Endothelial cell of umbilical vein (primary cell): Measurements from ENCODE around the gene SCGB1A1. TPM values are rescaled to one million over a fixed set of nuclear protein-coding genes. Genes with fewer than 3 reads are reported as not detected.

Source experiments
- BruUV-seq: library from RNA; stranded (reverse); fragments of 400-500 nt; replicated peaks from 2 replicates; lab custom pipeline; 2021; lab: Mats Ljungman, UMichigan
- CTCF ChIA-PET: fragments of 300-600, 350-600 bp; sonication (Branson Sonifier 250); formaldehyde crosslinking; loops from one replicate; lab custom pipeline; 2021; ENCODE audit warnings: antibody characterized with exemption, inconsistent platforms; lab: Charles Lee
- POLR2A ChIA-PET: fragments of 300-600, 350-600 bp; sonication (Branson Sonifier 250); formaldehyde crosslinking; loops from one replicate; lab custom pipeline; 2021; ENCODE audit warnings: antibody characterized with exemption, inconsistent platforms; lab: Charles Lee
- DNase-seq: peaks from one replicate; pipeline ENCODE4 v3.0.0-alpha.2; 2011; ENCODE audit warnings: low read depth, low spot score
- FAIRE-seq: peaks from 2 replicates; lab custom pipeline; 2011; peaks lifted over from hg19 to GRCh38; lab: Jason Lieb, UNC
- H2AFZ ChIP-seq: 2 replicates; pipeline ENCODE4 v1.6.0; 2012; ENCODE audit warnings: low read depth, low read length, control low read depth, inconsistent platforms
- H3K27ac ChIP-seq: 2 replicates; pipeline ENCODE4 v1.5.1; 2011; ENCODE audit warnings: low read depth, mild to moderate bottlenecking, control low read depth, low read length, moderate library complexity; ENCODE audit not compliant: insufficient read depth
- H3K27me3 ChIP-seq, 2 experiments: 2 replicates each; pipeline versions ENCODE4 v1.6.0 to v1.6.1; 2011; ENCODE audit warnings: low read length in 2 of 2, mixed read lengths in 1 of 2; ENCODE audit not compliant: control insufficient read depth in 2 of 2, insufficient read depth in 2 of 2
- H3K36me3 ChIP-seq, 2 experiments: 2 replicates in 1 of 2; 3 replicates in 1 of 2; pipeline ENCODE4 v1.5.1; 2011; ENCODE audit warnings: low read length in 2 of 2, mild to moderate bottlenecking in 1 of 2, moderate library complexity in 1 of 2; ENCODE audit not compliant: control insufficient read depth in 2 of 2, insufficient read depth in 2 of 2; ENCODE audit errors: extremely low read depth in 1 of 2
- H3K4me1 ChIP-seq: 3 replicates; pipeline ENCODE4 v1.5.1; 2011; ENCODE audit warnings: mild to moderate bottlenecking, low read length; ENCODE audit not compliant: control insufficient read depth, insufficient read depth; ENCODE audit errors: extremely low read depth
- H3K4me2 ChIP-seq: 2 replicates; pipeline ENCODE4 v1.6.1; 2011; ENCODE audit warnings: low read length, control low read depth, mixed read lengths; ENCODE audit not compliant: insufficient read depth
- H3K4me3 ChIP-seq, 3 experiments: fragments of 200-600 bp in 1 of 3; sonication (generic), shearing (Covaris generic) in 1 of 3; replicated peaks in 1 of 3; 2 replicates each; pipeline ENCODE4 v1.5.1; 2011 to 2016; ENCODE audit warnings: control low read depth in 3 of 3, low read length in 3 of 3, mild to moderate bottlenecking in 2 of 3, inconsistent platforms in 1 of 3, low read depth in 1 of 3, moderate library complexity in 1 of 3; ENCODE audit not compliant: insufficient read depth in 1 of 3
- H3K79me2 ChIP-seq: 2 replicates; pipeline ENCODE4 v1.6.0; 2012; ENCODE audit warnings: low read length, inconsistent platforms; ENCODE audit not compliant: control insufficient read depth, insufficient read depth
- H3K9ac ChIP-seq: replicated peaks from 2 replicates; pipeline ENCODE3; 2011; ENCODE audit warnings: low read length, control low read depth; ENCODE audit not compliant: insufficient read depth; ENCODE audit errors: extremely low read depth
- H3K9me1 ChIP-seq: replicated peaks from 3 replicates; pipeline ENCODE4 v1.6.0; 2011; ENCODE audit warnings: mild to moderate bottlenecking, low read length; ENCODE audit not compliant: control insufficient read depth, insufficient read depth; ENCODE audit errors: extremely low read depth
- H3K9me3 ChIP-seq: replicated peaks from 2 replicates; pipeline ENCODE4 v1.5.1; 2012; ENCODE audit warnings: low read length, inconsistent platforms; ENCODE audit not compliant: control insufficient read depth, insufficient read depth
- H4K20me1 ChIP-seq: replicated peaks from 2 replicates; pipeline ENCODE3; 2011; ENCODE audit warnings: mild to moderate bottlenecking, low read length; ENCODE audit not compliant: control insufficient read depth, insufficient read depth; ENCODE audit errors: extremely low read depth
- EZH2 ChIP-seq: IDR thresholded peaks from 2 replicates; pipeline ENCODE4 v1.6.1; 2012; ENCODE audit warnings: borderline replicate concordance, low read depth, mild to moderate bottlenecking, moderate library complexity, low read length, inconsistent platforms; ENCODE audit not compliant: severe bottlenecking
- FOS ChIP-seq: IDR thresholded peaks from 2 replicates; pipeline ENCODE4 v1.6.1; 2011; ENCODE audit warnings: mild to moderate bottlenecking, low read length, moderate library complexity, borderline replicate concordance; ENCODE audit not compliant: insufficient read depth
- GATA2 ChIP-seq: IDR thresholded peaks from 2 replicates; pipeline ENCODE4 v1.7.0; 2011; ENCODE audit warnings: low read depth, mild to moderate bottlenecking, moderate library complexity, mixed read lengths, low read length; ENCODE audit not compliant: insufficient read length, insufficient read depth
- JUN ChIP-seq: IDR thresholded peaks from 2 replicates; pipeline ENCODE4 v1.6.1; 2011; ENCODE audit warnings: borderline replicate concordance, low read depth; ENCODE audit not compliant: insufficient read length, insufficient read depth
- MYC ChIP-seq: IDR thresholded peaks from one replicate; pipeline ENCODE4 v1.6.1; 2011; ENCODE audit warnings: mild to moderate bottlenecking, low read depth, low read length
- POLR2A ChIP-seq: IDR thresholded peaks from 2 replicates; pipeline ENCODE4 v1.6.1; 2012; ENCODE audit warnings: low read depth, mild to moderate bottlenecking, control low read depth, low read length
- POLR2AphosphoS5 ChIP-seq: IDR thresholded peaks from 2 replicates; pipeline ENCODE4 v1.6.1; 2012; ENCODE audit warnings: low read depth, mild to moderate bottlenecking, control low read depth, low read length, moderate library complexity; ENCODE audit not compliant: insufficient read depth
- dilution Hi-C: fragments of 300-500 bp; cut with MboI; formaldehyde crosslinking; loops from one replicate; pipeline ENCODE4 v1.15.0; 2019; ENCODE audit warnings: low sequenced_read_pairs; ENCODE audit not compliant: extremely low pct_ligation_motif_present
- intact Hi-C: fragments of 100-400 bp; cut with micrococcal nuclease; formaldehyde crosslinking; loops from one replicate; pipeline ENCODE4 v1.10.0; 2022
- polyA plus RNA-seq, 4 experiments: library from polyadenylated mRNA; depleted of rRNA in 3 of 4; stranded (reverse) in 3 of 4; unstranded in 1 of 4; fragments of >200 nt; gene quantifications; 2 replicates each; pipeline versions ENCODE4 v1.2.1 to v1.2.3, GENCODE V29; 2011 to 2012; ENCODE audit warnings: missing spikeins in 1 of 4
- total RNA-seq: library from RNA; stranded (reverse); gene quantifications from 2 replicates; pipeline ENCODE4 v1.2.3, GENCODE V29; 2021
- TF ChIP-seq, protein P1 (sequence below), 2 donors: IDR thresholded peaks; 1 replicate in 1 of 2; 2 replicates in 1 of 2; pipeline ENCODE4 v1.5.1; 2011; ENCODE audit warnings: low read length in 2 of 2, mild to moderate bottlenecking in 2 of 2, moderate library complexity in 2 of 2, control low read depth in 1 of 2, inconsistent platforms in 1 of 2, low read depth in 1 of 2; ENCODE audit not compliant: insufficient read depth in 1 of 2; ENCODE audit errors: extremely low read depth in 1 of 2
- TF ChIP-seq, protein P2 (sequence below): IDR thresholded peaks from 2 replicates; pipeline ENCODE4 v1.6.1; 2011; ENCODE audit not compliant: insufficient read depth, insufficient read length

Gene SCGB1A1
- total and polyA plus RNA-seq, 2 donors (not counting 3 experiments of a cell fraction or from before 2014, with no cell fraction given): not detected

GRCh38 chr11:62457478-62457877 is 38.6 kb downstream of the SCGB1A1 start:
- dilution Hi-C loops (no loop called here), intact Hi-C loops (no loop called here)
- Histone ChIP-seq H3K4me2 (no peak overlapping the region), H2AFZ (no peak overlapping the region), H3K9me1 (no peaks in the 10 kb centered on the region), H3K4me1 (no peaks in the 10 kb centered on the region), H4K20me1 (no peaks in the 10 kb centered on the region), H3K4me3 (no peak overlapping the region), H3K27me3 (no peaks in the 10 kb centered on the region), H3K36me3 (no peaks in the 10 kb centered on the region), H3K79me2 (no peaks in the 10 kb centered on the region), H3K9me3 (no peaks in the 10 kb centered on the region), H3K9ac (no peak overlapping the region), H3K27ac (no peak overlapping the region)
- ChIA-PET CTCF (interaction anchor here (0.6 to 1.6 kb wide), 7 partner anchors 13 to 85 kb away, joined by 3 to 13 read pairs (median 4); no protein-coding TSS in a partner anchor), POLR2A (interaction anchor here (0.6 kb wide), 1 partner anchor 13 kb away, joined by 3 read pairs; no protein-coding TSS in a partner anchor)
- FAIRE-seq (no peak), DNase-seq (no peak)
- TF ChIP-seq JUN (no peak), MYC (no peak), POLR2AphosphoS5 (no peak), GATA2 (no peak), POLR2A (no peak), FOS (no peak), EZH2 (no peak)
- TF ChIP-seq, protein P1, sequence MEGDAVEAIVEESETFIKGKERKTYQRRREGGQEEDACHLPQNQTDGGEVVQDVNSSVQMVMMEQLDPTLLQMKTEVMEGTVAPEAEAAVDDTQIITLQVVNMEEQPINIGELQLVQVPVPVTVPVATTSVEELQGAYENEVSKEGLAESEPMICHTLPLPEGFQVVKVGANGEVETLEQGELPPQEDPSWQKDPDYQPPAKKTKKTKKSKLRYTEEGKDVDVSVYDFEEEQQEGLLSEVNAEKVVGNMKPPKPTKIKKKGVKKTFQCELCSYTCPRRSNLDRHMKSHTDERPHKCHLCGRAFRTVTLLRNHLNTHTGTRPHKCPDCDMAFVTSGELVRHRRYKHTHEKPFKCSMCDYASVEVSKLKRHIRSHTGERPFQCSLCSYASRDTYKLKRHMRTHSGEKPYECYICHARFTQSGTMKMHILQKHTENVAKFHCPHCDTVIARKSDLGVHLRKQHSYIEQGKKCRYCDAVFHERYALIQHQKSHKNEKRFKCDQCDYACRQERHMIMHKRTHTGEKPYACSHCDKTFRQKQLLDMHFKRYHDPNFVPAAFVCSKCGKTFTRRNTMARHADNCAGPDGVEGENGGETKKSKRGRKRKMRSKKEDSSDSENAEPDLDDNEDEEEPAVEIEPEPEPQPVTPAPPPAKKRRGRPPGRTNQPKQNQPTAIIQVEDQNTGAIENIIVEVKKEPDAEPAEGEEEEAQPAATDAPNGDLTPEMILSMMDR (IDR thresholded peaks at IDR 0.05; ENCODE audit: extremely low read depth in 1 of 2, insufficient read depth in 1 of 2, low read depth in 1 of 2, low read length in 2 of 2): no peak
- TF ChIP-seq, protein P2, sequence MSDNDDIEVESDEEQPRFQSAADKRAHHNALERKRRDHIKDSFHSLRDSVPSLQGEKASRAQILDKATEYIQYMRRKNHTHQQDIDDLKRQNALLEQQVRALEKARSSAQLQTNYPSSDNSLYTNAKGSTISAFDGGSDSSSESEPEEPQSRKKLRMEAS: no peak
- no TSS peak for BruUV-seq
